Fibroblast of lung (primary cell): Measurements from ENCODE around the gene CITED2. TPM values are rescaled to one million over a fixed set of nuclear protein-coding genes. Genes with fewer than 3 reads are reported as not detected.
A peak's percentile ranks its signal among the peaks of the same experiment; 100 is the strongest.
"Not testable (repeated sequence)": the region's sequence is repeated elsewhere in the genome, so short reads cannot be mapped to it uniquely, and the experiment has no call there.

Experiments used
- DNase-seq, 2 donors: peaks; one replicate each; pipeline versions ENCODE4 v3.0.0 to v3.0.0-alpha.2; 2010; ENCODE audit warnings: low read depth in 2 of 2
- H2AFZ ChIP-seq: 2 replicates; pipeline ENCODE4 v1.5.1; 2012; ENCODE audit warnings: low read length, control low read depth, inconsistent platforms
- H3K27ac ChIP-seq: 2 replicates; pipeline ENCODE4 v1.5.1; 2011; ENCODE audit warnings: low read length, control low read depth; ENCODE audit not compliant: insufficient read depth
- H3K27me3 ChIP-seq: 2 replicates; pipeline ENCODE4 v1.5.1; 2011; ENCODE audit warnings: mild to moderate bottlenecking, low read length; ENCODE audit not compliant: control insufficient read depth, insufficient read depth
- H3K36me3 ChIP-seq: 2 replicates; pipeline ENCODE4 v1.5.1; 2011; ENCODE audit warnings: low read length; ENCODE audit not compliant: control insufficient read depth, insufficient read depth
- H3K4me1 ChIP-seq: 2 replicates; pipeline ENCODE4 v1.5.1; 2011; ENCODE audit warnings: low read length; ENCODE audit not compliant: control insufficient read depth, insufficient read depth; ENCODE audit errors: extremely low read depth
- H3K4me2 ChIP-seq: 2 replicates; pipeline ENCODE4 v1.5.1; 2011; ENCODE audit warnings: low read length, control low read depth; ENCODE audit not compliant: insufficient read depth; ENCODE audit errors: extremely low read depth
- H3K4me3 ChIP-seq, 4 experiments: fragments of 200-600 bp in 1 of 4; sonication (generic) in 1 of 4; replicated peaks in 1 of 4; 2 replicates each; pipeline ENCODE4 v1.5.1; 2011 to 2016; ENCODE audit warnings: low read length in 4 of 4, low read depth in 3 of 4, mild to moderate bottlenecking in 3 of 4, control low read depth in 2 of 4, inconsistent platforms in 1 of 4, mixed read lengths in 1 of 4; ENCODE audit not compliant: insufficient read depth in 1 of 4; ENCODE audit errors: control extremely low read depth in 1 of 4
- H3K79me2 ChIP-seq: 2 replicates; pipeline ENCODE4 v1.5.1; 2012; ENCODE audit warnings: mild to moderate bottlenecking, low read length, inconsistent platforms; ENCODE audit not compliant: control insufficient read depth, insufficient read depth
- H3K9ac ChIP-seq: 2 replicates; pipeline ENCODE4 v1.5.1; 2011; ENCODE audit warnings: mild to moderate bottlenecking, low read length, control low read depth; ENCODE audit not compliant: insufficient read depth
- H3K9me3 ChIP-seq: 2 replicates; pipeline ENCODE4 v1.5.1; 2012; ENCODE audit warnings: low read depth, low read length; ENCODE audit not compliant: control insufficient read depth, insufficient read depth
- H4K20me1 ChIP-seq: 2 replicates; pipeline ENCODE4 v1.5.1; 2011; ENCODE audit warnings: low read length; ENCODE audit not compliant: control insufficient read depth, insufficient read depth; ENCODE audit errors: extremely low read depth
- EZH2 ChIP-seq: IDR thresholded peaks from 2 replicates; pipeline ENCODE4 v1.5.1; 2012; ENCODE audit warnings: low read length, control low read depth, mild to moderate bottlenecking; ENCODE audit errors: missing control alignments
- polyA plus RNA-seq, 2 donors: library from polyadenylated mRNA; depleted of rRNA in 1 of 2; stranded (reverse) in 1 of 2; unstranded in 1 of 2; fragments of >200 nt; gene quantifications; 2 replicates each; pipeline ENCODE4 v1.2.1, GENCODE V29; 2011 to 2012; ENCODE audit warnings: missing spikeins in 1 of 2
- total RNA-seq: library from RNA; depleted of rRNA; stranded (reverse); fragments of >200 nt; gene quantifications from 2 replicates; pipeline ENCODE4 v1.2.1, GENCODE V29; 2014
- TF ChIP-seq, protein P1 (sequence below), 2 donors: IDR thresholded peaks in 1 of 2; conservative IDR thresholded peaks in 1 of 2; 1 replicate in 1 of 2; 2 replicates in 1 of 2; pipeline ENCODE4 v1.5.1; 2011 to 2012; ENCODE audit warnings: low read length in 2 of 2, control low read depth in 1 of 2, inconsistent platforms in 1 of 2, low read depth in 1 of 2, mild to moderate bottlenecking in 1 of 2

The CITED2 gene
- total and polyA plus RNA-seq, 2 donors (not counting 1 experiment from before 2014, with no cell fraction given) = 139 to 370 TPM

DNA sequence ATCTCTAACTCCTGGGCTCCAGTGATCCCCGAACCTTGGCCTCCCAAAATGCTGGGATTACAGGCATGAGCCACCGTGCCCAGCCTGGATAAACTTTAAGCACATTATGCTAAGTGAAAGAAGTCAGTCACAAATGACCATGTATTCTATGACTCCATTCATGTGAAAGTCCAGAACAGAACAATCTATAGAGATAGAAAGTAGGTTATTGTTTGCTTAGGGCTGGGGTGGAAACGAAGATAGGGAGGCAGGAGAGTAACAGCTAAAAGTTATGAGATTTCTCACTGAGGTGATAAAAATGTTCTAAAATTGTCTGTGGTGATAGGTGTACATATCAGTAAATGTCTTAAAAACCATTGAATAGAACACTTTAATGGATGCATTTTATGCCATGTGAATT, 40.9 kb upstream of the CITED2 start:
- Histone ChIP-seq H3K27ac (no peak overlapping the region), H2AFZ (no peak overlapping the region), H3K36me3 (no peaks in the 10 kb centered on the region), H3K9me3 (no peaks in the 10 kb centered on the region), H3K9ac (no peak overlapping the region), H3K79me2 (no peaks in the 10 kb centered on the region), H3K4me2 (no peak overlapping the region), H3K4me3 (no peak overlapping the region), H3K27me3 (no peaks in the 10 kb centered on the region), H3K4me1 (no peaks in the 10 kb centered on the region), H4K20me1 (no peaks in the 10 kb centered on the region)
- TF ChIP-seq, protein P1, sequence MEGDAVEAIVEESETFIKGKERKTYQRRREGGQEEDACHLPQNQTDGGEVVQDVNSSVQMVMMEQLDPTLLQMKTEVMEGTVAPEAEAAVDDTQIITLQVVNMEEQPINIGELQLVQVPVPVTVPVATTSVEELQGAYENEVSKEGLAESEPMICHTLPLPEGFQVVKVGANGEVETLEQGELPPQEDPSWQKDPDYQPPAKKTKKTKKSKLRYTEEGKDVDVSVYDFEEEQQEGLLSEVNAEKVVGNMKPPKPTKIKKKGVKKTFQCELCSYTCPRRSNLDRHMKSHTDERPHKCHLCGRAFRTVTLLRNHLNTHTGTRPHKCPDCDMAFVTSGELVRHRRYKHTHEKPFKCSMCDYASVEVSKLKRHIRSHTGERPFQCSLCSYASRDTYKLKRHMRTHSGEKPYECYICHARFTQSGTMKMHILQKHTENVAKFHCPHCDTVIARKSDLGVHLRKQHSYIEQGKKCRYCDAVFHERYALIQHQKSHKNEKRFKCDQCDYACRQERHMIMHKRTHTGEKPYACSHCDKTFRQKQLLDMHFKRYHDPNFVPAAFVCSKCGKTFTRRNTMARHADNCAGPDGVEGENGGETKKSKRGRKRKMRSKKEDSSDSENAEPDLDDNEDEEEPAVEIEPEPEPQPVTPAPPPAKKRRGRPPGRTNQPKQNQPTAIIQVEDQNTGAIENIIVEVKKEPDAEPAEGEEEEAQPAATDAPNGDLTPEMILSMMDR (conservative IDR thresholded peaks at IDR 0.05 in 1 of 2, IDR thresholded peaks at IDR 0.05 in 1 of 2; ENCODE audit: low read depth in 1 of 2, low read length in 2 of 2) = no peak
- TF ChIP-seq EZH2 = no peak
- no peak for DNase-seq

DNA sequence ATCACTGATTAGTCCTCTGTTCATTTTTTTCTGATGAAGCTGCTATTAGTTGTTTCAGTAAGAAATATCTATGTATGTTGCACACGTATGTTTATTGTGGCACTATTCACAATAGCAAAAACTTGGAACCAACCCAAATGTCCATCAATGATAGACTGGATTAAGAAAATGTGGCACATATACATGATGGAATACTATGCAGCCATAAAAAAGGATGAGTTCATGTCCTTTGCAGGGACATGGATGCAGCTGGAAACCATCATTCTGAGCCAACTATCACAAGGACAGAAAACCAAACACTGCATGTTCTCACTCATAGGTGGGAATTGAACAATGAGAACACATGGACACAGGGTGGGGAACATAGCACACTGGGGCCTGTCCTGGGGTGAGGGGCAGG, 37.7 kb upstream of the CITED2 start:
- not testable (repeated sequence) for H2AFZ ChIP-seq, DNase-seq, H3K9ac ChIP-seq, H3K4me2 ChIP-seq, H3K4me3 ChIP-seq, H3K4me1 ChIP-seq, H4K20me1 ChIP-seq, H3K27me3 ChIP-seq, H3K36me3 ChIP-seq, H3K79me2 ChIP-seq, H3K27ac ChIP-seq, H3K9me3 ChIP-seq

DNA sequence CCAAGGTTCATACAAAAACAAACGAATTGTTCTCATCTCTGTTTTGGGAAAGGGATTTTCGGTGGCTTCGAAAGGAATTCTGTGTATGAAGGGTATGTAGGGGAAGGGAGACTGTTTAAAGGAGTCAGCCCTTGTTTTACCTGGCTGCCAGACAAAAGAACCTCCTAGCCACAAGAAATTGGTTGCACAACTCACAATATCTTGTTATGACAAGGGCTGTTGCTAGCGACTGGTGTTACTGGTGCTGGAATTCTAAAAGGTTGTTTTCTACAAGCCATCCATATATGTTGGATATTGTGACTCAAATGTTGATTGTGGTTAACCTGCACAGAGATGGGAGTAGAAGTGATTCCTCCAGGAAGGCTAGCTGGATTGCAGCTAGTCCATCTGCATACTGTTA, 34.6 kb upstream of the CITED2 start:
- Histone ChIP-seq H3K27me3 (no peaks in the 10 kb centered on the region), H3K9ac (no peak overlapping the region), H3K4me3 (no peak overlapping the region), H3K4me1 (peaks cover 7% of the 10 kb centered on the region), H3K4me2 (no peak overlapping the region), H3K27ac (no peak overlapping the region), H2AFZ (no peak overlapping the region), H4K20me1 (no peaks in the 10 kb centered on the region), H3K79me2 (no peaks in the 10 kb centered on the region), H3K36me3 (no peaks in the 10 kb centered on the region), H3K9me3 (no peaks in the 10 kb centered on the region)
- TF ChIP-seq, protein P1 (conservative IDR thresholded peaks at IDR 0.05 in 1 of 2, IDR thresholded peaks at IDR 0.05 in 1 of 2; ENCODE audit: low read depth in 1 of 2, low read length in 2 of 2) = no peak
- no peak for TF ChIP-seq EZH2
- DNase-seq = peak in 1 of 2 donors; percentile 97
